GM11168 (cell line): ENCODE data around the gene TGIF1.

Experiments used
- in situ Hi-C: fragments of 300-500 bp; cut with MboI; formaldehyde crosslinking; loops from one replicate; pipeline ENCODE4 v1.12.0; 2022; ENCODE audit warnings: low sequenced_read_pairs; ENCODE audit not compliant: unreplicated experiment

TGIF1 gene

GRCh38 chr18:3478262-3478978, 28.4 kb downstream of the TGIF1 start:
- in situ Hi-C loops, result no loop called here

- in situ Hi-C loops, result no loop called here
These were observed 30.1 kb downstream of the TGIF1 start for GRCh38 chr18:3479978-3480509.

GRCh38 chr18:3480827-3481573, 31.0 kb downstream of the TGIF1 start:
- in situ Hi-C loops, result no loop called here

DNA sequence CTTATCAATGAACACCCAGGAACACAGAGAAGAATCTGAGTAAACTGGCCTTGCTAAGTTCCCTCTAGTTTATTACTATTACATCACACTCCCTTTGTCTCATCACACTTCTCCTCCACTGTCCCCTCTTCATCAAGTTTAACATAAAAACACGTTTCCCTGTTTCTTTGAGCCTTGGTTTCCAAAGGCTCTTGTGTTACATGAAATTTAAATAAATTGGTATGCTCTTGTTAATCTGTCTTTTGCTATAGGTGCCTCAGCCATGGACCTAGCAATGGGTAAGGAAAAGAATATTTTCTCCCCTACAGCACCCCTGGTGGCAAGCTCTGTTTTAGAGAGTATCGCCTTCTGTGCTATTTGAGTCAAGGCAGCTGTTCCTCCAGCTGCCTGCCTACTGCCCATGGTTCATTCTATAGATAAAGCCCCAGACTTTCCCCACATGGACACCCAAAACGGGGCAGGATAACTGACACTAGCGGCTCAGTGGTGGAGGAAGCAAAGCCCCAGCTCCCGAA, 31.8 kb downstream of the TGIF1 start:
- in situ Hi-C loops, result no loop called here

DNA sequence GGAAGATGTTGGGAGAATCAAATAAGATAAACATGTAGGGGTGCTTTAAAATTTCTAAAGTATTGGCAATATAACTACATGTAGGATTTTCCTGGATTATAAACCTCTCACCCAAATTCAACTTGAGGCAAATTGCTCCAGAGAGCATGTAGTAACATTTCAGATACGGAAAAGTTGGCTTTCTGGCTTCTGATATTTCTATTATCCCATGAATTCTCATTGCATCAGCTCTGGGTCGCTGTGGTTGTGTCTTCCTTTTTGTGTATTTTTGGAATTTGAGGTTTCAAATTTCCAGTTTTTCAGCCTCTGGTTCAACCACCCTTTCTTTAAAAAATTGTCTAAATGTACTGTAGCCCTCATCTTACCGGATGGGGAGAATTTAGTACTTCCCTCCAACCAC, 32.3 kb downstream of the TGIF1 start:
- in situ Hi-C loops, result no loop called here

DNA sequence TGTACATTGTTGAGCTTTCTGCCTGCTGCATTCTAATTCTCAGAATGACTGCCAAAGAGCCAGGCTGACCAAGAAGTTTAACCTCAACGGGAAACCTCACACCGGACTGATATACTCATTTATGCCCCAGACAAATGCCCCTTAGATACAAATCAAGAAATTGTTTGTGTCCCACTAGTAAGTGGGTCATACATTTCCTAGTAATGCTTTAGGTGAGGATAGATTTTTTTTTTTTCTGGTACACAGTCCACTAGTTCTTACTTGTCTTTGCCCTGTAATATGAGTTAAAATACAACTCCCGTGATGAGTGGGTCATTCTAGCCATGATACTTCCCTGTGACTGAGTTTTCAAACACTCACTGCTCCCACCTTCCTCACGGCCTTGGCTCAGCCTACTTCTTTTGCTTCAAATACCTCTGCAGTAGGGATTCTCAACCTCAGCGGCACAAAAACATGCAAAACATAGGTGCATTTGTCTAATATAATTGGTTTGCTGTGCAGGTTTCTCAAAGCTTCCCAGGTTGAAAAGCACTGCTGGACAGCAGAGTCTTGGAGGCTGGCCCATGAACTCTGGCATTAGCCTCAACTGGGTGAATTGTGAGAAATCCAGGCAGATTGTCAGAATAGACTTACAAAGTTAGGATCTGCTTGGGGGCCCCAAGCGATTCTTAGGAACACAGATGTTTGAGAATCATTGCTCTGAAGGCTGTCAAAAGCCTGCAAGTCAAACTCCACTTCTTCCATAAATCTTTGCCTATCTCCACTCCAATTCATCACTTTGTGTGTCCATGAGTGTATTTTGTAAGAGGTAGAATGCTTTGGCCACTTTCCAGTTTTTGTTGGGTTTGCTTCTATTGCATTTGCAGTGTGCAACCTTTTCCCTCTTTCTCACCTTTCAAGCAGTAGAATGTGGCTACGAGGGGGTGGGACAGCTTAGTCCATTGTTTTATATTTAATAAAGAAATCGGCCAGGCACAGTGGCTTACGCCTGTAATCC, 35.5 kb downstream of the TGIF1 start:
- in situ Hi-C loops, result no loop called here

GRCh38 chr18:3486512-3486911, 36.5 kb downstream of the TGIF1 start:
- in situ Hi-C loops, result no loop called here

GRCh38 chr18:3489462-3489861, 39.5 kb downstream of the TGIF1 start:
- in situ Hi-C loops, result no loop called here

DNA sequence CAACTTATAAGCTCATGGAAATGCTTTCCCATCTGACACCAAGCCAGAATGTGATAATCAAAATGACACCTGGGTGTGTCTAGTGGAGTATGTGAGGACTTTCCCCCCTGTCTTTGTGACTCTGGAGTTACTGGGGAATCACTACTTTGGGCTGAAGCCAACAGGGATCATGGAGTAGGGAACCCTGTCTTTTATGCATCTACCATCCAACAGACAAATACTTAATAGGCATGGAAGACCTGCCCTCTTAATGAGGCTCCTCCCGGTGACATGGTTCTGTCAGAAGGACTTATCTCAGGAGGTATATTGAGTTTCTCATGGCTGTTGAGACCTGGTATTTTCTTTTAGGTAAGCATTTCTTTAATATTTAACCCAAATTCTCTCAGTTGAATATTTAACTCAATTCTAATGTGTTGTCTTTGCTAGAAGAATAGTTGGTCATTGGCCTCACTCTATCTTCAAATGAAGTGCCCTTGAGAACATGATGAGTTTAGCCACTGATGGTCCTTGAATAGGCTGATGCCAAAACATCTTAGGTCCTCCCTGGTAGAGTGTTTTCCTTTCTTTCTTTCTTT, 42.1 kb downstream of the TGIF1 start:
- in situ Hi-C loops, result no loop called here

DNA sequence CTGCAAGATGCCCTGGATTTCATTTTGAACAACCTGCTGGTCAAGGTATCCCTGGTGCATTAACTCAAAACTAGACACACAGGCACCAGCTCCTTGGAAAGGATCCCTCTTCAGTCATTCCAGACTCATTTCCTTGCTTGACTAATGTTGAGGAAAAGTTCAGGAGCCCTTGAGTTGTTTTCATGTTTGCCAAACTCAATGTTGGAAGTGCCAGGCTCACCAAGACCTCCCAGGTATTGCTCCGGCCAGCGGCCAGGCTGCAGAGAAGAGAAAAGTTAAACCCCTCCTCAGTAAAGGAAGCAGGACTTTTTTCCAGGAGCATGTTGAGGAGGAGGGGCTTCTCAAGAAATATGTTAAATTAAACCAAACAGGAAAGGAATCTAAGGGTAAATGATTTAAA, 42.7 kb downstream of the TGIF1 start:
- in situ Hi-C loops, result no loop called here

GRCh38 chr18:3493501-3494244, 43.7 kb downstream of the TGIF1 start:
- in situ Hi-C loops, result no loop called here

DNA sequence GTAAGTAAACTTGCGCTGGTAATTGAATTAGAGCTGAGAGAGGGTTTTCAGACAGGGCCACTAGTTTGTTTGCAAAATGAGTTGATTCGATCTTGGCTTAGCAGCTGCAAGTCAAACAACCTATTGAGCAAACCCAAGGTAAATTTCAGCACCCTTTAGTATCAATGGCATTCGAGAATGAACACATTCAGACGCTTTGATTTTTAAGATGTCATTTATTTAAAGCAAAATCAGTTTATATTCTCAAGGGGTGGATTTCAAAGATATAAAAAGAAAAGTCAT, 44.2 kb downstream of the TGIF1 start:
- in situ Hi-C loops, result no loop called here

- in situ Hi-C loops, result no loop called here
These were observed 44.6 kb downstream of the TGIF1 start for GRCh38 chr18:3494569-3494968.

DNA sequence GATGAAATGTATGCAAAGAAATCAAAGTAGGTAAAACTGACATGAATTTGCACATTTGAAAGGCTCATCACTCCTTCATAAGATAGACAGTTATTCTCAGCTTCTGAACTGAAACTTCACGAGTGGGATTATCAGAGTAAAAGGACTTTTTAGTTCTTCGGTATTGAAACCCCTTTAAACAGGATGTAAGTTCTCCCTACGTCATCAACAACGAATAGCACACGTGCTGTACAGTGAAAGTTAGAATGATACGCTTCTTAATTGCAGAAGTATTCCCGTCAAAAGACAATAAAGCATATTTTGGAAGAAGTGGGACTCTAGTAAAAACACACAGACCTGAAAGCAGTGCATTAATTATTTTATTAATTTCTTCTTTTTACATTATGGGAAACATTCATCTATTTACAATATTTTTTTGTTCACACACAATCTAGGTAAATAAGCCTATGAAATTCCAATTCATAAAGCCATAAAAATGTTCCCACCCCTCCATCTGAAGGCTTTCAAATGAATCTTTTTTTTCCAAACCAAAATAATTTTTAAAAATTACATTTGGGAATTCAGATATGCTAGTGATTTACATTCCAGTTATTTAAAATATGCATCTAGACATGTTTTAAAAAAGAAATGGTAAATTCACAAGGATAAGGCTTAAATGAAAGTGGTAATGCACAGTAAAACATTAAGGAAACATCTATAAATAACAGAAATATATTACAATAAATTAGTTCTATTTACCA, 45.9 kb downstream of the TGIF1 start:
- in situ Hi-C loops, result no loop called here

- in situ Hi-C loops, result no loop called here
These were observed 48.9 kb downstream of the TGIF1 start for GRCh38 chr18:3498698-3499471.

DNA sequence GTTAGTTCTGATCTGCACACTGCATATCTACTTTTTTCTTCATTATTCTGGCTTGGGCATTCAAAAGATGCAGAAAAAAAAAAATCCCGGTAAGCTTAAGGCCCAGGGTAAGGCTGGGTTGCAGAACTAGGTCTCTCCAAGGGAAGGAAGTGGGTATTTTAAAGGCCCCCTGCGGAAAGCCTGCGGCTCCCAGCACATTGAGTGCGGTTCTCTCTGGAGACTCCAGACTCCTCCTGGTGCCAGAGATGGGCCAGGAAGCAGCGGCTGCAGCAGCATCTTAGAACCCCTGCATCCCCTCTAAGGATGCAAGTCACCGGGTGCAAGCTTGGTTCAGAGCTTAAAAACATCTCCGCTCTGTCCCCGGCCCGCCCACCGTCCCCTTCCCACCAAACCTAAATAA, 49.5 kb downstream of the TGIF1 start:
- in situ Hi-C loops, result no loop called here

GRCh38 chr18:3500016-3500415, 50.0 kb downstream of the TGIF1 start:
- in situ Hi-C loops, result no loop called here

GRCh38 chr18:3502650-3503049, 52.7 kb downstream of the TGIF1 start:
- in situ Hi-C loops, result no loop called here
